ENCODE results near the gene STK39. TPM values are rescaled to one million over a fixed set of nuclear protein-coding genes. Genes with fewer than 3 reads are reported as not detected.

Gene STK39
- total and polyA plus RNA-seq, 9 of the 15 experiments (the other 6 are each of a cell fraction or from before 2014, with no cell fraction given): 0.19 to 0.76 (median 0.51) TPM

DNA sequence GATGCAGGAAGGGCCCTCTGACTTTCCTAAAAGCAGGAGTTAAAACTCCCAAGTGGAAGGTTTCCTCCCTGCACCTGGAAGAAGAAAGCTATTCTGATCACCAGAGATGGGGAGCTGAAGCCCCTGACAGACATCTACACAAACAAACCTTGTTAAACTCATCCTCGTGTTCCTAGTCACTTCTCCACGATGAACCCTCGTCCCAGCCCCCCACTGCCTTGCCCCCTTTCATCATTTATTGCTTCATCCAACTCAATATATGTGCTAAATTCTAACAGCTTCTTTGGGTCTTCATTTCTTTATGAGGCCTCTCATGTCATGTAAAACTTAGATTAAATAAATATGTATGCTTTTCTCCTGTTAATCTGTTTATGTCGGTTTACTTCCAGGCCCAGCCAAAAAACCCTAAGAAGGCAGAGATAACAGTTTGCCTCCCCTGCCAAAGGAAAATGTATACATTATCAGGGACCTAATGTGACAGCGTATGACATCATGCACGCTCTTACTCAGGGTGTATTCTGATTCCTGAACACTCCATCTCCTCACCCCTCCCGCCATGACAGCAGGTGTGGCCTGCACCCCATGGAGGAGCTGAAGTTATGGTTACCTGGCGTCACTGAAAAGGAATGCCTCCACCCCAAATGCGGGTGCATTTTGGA is 287.2 kb downstream of the STK39 start (continued):
- TF ChIP-seq, protein P1, sequence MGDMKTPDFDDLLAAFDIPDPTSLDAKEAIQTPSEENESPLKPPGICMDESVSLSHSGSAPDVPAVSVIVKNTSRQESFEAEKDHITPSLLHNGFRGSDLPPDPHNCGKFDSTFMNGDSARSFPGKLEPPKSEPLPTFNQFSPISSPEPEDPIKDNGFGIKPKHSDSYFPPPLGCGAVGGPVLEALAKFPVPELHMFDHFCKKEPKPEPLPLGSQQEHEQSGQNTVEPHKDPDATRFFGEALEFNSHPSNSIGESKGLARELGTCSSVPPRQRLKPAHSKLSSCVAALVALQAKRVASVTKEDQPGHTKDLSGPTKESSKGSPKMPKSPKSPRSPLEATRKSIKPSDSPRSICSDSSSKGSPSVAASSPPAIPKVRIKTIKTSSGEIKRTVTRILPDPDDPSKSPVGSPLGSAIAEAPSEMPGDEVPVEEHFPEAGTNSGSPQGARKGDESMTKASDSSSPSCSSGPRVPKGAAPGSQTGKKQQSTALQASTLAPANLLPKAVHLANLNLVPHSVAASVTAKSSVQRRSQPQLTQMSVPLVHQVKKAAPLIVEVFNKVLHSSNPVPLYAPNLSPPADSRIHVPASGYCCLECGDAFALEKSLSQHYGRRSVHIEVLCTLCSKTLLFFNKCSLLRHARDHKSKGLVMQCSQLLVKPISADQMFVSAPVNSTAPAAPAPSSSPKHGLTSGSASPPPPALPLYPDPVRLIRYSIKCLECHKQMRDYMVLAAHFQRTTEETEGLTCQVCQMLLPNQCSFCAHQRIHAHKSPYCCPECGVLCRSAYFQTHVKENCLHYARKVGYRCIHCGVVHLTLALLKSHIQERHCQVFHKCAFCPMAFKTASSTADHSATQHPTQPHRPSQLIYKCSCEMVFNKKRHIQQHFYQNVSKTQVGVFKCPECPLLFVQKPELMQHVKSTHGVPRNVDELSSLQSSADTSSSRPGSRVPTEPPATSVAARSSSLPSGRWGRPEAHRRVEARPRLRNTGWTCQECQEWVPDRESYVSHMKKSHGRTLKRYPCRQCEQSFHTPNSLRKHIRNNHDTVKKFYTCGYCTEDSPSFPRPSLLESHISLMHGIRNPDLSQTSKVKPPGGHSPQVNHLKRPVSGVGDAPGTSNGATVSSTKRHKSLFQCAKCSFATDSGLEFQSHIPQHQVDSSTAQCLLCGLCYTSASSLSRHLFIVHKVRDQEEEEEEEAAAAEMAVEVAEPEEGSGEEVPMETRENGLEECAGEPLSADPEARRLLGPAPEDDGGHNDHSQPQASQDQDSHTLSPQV (IDR thresholded peaks at IDR 0.05): peak; percentile 69
- TF ChIP-seq SOX6 (IDR thresholded peaks at IDR 0.05): peak; percentile 34; the same call in 1 of the 2 replicates

DNA sequence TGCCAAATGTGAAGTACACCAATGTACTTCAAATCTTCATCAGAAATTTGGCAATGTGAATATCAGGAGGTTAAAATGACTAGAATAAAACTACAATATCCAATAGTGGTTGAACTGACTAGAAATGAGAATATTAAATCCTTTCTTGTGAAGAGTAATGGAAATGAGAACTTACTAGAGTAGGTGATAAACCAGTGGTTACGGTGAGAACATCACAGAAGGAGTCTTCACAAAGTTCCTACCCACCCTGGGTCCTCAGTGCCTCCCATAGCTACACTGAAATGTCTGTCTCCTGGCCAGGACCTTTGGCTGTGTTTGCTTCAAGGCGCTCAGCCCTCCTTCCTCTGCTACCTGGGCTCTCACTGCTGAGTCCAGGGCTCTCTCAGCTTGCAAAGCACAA is 289.7 kb downstream of the STK39 start:
- H3K9me1 ChIP-seq (ENCODE audit: control insufficient read depth, insufficient read depth, low read length): no peaks in the 10 kb centered on the region
- ChIA-PET POLR2A (interaction anchor here (0.7 to 6.8 kb wide), 3 partner anchors 9 to 16 kb away, joined by 3 to 66 read pairs (median 3); no protein-coding TSS in a partner anchor), CTCF (ENCODE audit: low intra/inter-chr PET ratio) (no interaction called here)
- BruUV-seq (replicated peaks): no TSS peak
- H3K27me3 ChIP-seq (ENCODE audit: control insufficient read depth in 2 of 2, insufficient read depth in 2 of 2, low read length in 2 of 2): no peaks in the 10 kb centered on the region; a peak in 1 of 5 replicates
- no peaks in the 10 kb centered on the region for H3K79me2 ChIP-seq (ENCODE audit: control insufficient read depth, insufficient read depth, low read length)
- DNase-seq (ENCODE audit: extremely low read depth in 1 of 4, low spot score in 3 of 4): peak in 1 of 4 experiments; percentile 20
- no peaks in the 10 kb centered on the region for H4K20me1 ChIP-seq (replicated peaks; ENCODE audit: control insufficient read depth, insufficient read depth, low read length)
- H3K9me3 ChIP-seq (replicated peaks; ENCODE audit: control insufficient read depth, insufficient read depth, low read depth, low read length): no peaks in the 10 kb centered on the region
- H3K9ac ChIP-seq (ENCODE audit: insufficient read depth in 1 of 2, low read depth in 2 of 2, low read length in 2 of 2): no peak overlapping the region; a peak in 1 of 4 replicates
- in situ Hi-C loops (cut with MboI): no loop called here
- WGBS (ENCODE audit: insufficient coverage, low coverage, missing lambda C conversion rate): 46% methylated on average over 2 of the region's 2 CpGs
- peaks cover 4 to 41% of the 10 kb centered on the region in 2 experiments; a peak in 4 of 5 replicates for H3K4me1 ChIP-seq (replicated peaks in 1 of 2; ENCODE audit: control insufficient read depth in 2 of 2, insufficient read depth in 2 of 2, low read length in 2 of 2)
- no peak overlapping the region for H3K4me3 ChIP-seq
- no peaks in the 10 kb centered on the region for H3K36me3 ChIP-seq (ENCODE audit: control insufficient read depth, insufficient read depth, low read length)
- no peak for FAIRE-seq
- H2AFZ ChIP-seq (ENCODE audit: low read depth, low read length): peak overlapping the region; percentile 72
- peak; percentile 14; the same call in 2 of the 3 replicates for ATAC-seq
- no peak overlapping the region for H3K27ac ChIP-seq (ENCODE audit: extremely low read depth, low read depth, low read length)
- intact Hi-C loops (cut with micrococcal nuclease): no loop called here
- 0 out of 2 replicates have a peak overlapping the region, but pooled peaks have one; percentile 29 for H3K4me2 ChIP-seq (ENCODE audit: insufficient read depth, low read length)
- TF ChIP-seq ELF1 (tag; IDR thresholded peaks at IDR 0.05) (no peak), CBFB (CRISPR knock-in tag; IDR thresholded peaks at IDR 0.05) (no peak), KLF6 (CRISPR knock-in tag; IDR thresholded peaks at IDR 0.05; ENCODE audit: borderline replicate concordance) (no peak), SREBF1 (IDR thresholded peaks at IDR 0.05; ENCODE audit: borderline replicate concordance, low read depth, low read length) (no peak), ZNF140 (CRISPR knock-in tag; IDR thresholded peaks at IDR 0.05) (no peak), WHSC1 (IDR thresholded peaks at IDR 0.05; ENCODE audit: low read length) (no peak), TCF3 (CRISPR knock-in tag; IDR thresholded peaks at IDR 0.05) (no peak), POLR2H (tag; IDR thresholded peaks at IDR 0.05; ENCODE audit: low read depth) (no peak), XRCC5 (IDR thresholded peaks at IDR 0.05; ENCODE audit: low read depth, low read length) (no peak), POLR2G (IDR thresholded peaks at IDR 0.05; ENCODE audit: low read depth, low read length) (no peak)
- TF ChIP-seq, protein P2, sequence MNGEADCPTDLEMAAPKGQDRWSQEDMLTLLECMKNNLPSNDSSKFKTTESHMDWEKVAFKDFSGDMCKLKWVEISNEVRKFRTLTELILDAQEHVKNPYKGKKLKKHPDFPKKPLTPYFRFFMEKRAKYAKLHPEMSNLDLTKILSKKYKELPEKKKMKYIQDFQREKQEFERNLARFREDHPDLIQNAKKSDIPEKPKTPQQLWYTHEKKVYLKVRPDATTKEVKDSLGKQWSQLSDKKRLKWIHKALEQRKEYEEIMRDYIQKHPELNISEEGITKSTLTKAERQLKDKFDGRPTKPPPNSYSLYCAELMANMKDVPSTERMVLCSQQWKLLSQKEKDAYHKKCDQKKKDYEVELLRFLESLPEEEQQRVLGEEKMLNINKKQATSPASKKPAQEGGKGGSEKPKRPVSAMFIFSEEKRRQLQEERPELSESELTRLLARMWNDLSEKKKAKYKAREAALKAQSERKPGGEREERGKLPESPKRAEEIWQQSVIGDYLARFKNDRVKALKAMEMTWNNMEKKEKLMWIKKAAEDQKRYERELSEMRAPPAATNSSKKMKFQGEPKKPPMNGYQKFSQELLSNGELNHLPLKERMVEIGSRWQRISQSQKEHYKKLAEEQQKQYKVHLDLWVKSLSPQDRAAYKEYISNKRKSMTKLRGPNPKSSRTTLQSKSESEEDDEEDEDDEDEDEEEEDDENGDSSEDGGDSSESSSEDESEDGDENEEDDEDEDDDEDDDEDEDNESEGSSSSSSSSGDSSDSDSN (IDR thresholded peaks at IDR 0.05; ENCODE audit: borderline replicate concordance in 1 of 2, low read depth in 2 of 2, low read length in 2 of 2): no peak
- TF ChIP-seq, protein P3, sequence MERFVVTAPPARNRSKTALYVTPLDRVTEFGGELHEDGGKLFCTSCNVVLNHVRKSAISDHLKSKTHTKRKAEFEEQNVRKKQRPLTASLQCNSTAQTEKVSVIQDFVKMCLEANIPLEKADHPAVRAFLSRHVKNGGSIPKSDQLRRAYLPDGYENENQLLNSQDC (CRISPR knock-in tag; IDR thresholded peaks at IDR 0.05): no peak

Data from K562 (cell line).